Fibroblast of lung (primary cell): Measurements from ENCODE around the gene HUNK. TPM values are rescaled to one million over a fixed set of nuclear protein-coding genes. Genes with fewer than 3 reads are reported as not detected.

ENCODE experiments used
- DNase-seq, 2 donors: peaks; one replicate each; pipeline versions ENCODE4 v3.0.0 to v3.0.0-alpha.2; 2010; ENCODE audit warnings: low read depth in 2 of 2
- H2AFZ ChIP-seq: 2 replicates; pipeline ENCODE4 v1.5.1; 2012; ENCODE audit warnings: low read length, control low read depth, inconsistent platforms
- H3K27ac ChIP-seq: 2 replicates; pipeline ENCODE4 v1.5.1; 2011; ENCODE audit warnings: low read length, control low read depth; ENCODE audit not compliant: insufficient read depth
- H3K27me3 ChIP-seq: 2 replicates; pipeline ENCODE4 v1.5.1; 2011; ENCODE audit warnings: mild to moderate bottlenecking, low read length; ENCODE audit not compliant: control insufficient read depth, insufficient read depth
- H3K36me3 ChIP-seq: 2 replicates; pipeline ENCODE4 v1.5.1; 2011; ENCODE audit warnings: low read length; ENCODE audit not compliant: control insufficient read depth, insufficient read depth
- H3K4me1 ChIP-seq: 2 replicates; pipeline ENCODE4 v1.5.1; 2011; ENCODE audit warnings: low read length; ENCODE audit not compliant: control insufficient read depth, insufficient read depth; ENCODE audit errors: extremely low read depth
- H3K4me2 ChIP-seq: 2 replicates; pipeline ENCODE4 v1.5.1; 2011; ENCODE audit warnings: low read length, control low read depth; ENCODE audit not compliant: insufficient read depth; ENCODE audit errors: extremely low read depth
- H3K4me3 ChIP-seq, 4 experiments: fragments of 200-600 bp in 1 of 4; sonication (generic) in 1 of 4; replicated peaks in 1 of 4; 2 replicates each; pipeline ENCODE4 v1.5.1; 2011 to 2016; ENCODE audit warnings: low read length in 4 of 4, low read depth in 3 of 4, mild to moderate bottlenecking in 3 of 4, control low read depth in 2 of 4, inconsistent platforms in 1 of 4, mixed read lengths in 1 of 4; ENCODE audit not compliant: insufficient read depth in 1 of 4; ENCODE audit errors: control extremely low read depth in 1 of 4
- H3K79me2 ChIP-seq: 2 replicates; pipeline ENCODE4 v1.5.1; 2012; ENCODE audit warnings: mild to moderate bottlenecking, low read length, inconsistent platforms; ENCODE audit not compliant: control insufficient read depth, insufficient read depth
- H3K9ac ChIP-seq: 2 replicates; pipeline ENCODE4 v1.5.1; 2011; ENCODE audit warnings: mild to moderate bottlenecking, low read length, control low read depth; ENCODE audit not compliant: insufficient read depth
- H3K9me3 ChIP-seq: 2 replicates; pipeline ENCODE4 v1.5.1; 2012; ENCODE audit warnings: low read depth, low read length; ENCODE audit not compliant: control insufficient read depth, insufficient read depth
- H4K20me1 ChIP-seq: 2 replicates; pipeline ENCODE4 v1.5.1; 2011; ENCODE audit warnings: low read length; ENCODE audit not compliant: control insufficient read depth, insufficient read depth; ENCODE audit errors: extremely low read depth
- CTCF ChIP-seq, 2 donors: IDR thresholded peaks in 1 of 2; conservative IDR thresholded peaks in 1 of 2; 1 replicate in 1 of 2; 2 replicates in 1 of 2; pipeline ENCODE4 v1.5.1; 2011 to 2012; ENCODE audit warnings: low read length in 2 of 2, control low read depth in 1 of 2, inconsistent platforms in 1 of 2, low read depth in 1 of 2, mild to moderate bottlenecking in 1 of 2
- EZH2 ChIP-seq: IDR thresholded peaks from 2 replicates; pipeline ENCODE4 v1.5.1; 2012; ENCODE audit warnings: low read length, control low read depth, mild to moderate bottlenecking; ENCODE audit errors: missing control alignments
- polyA plus RNA-seq, 2 donors: library from polyadenylated mRNA; depleted of rRNA in 1 of 2; stranded (reverse) in 1 of 2; unstranded in 1 of 2; fragments of >200 nt; gene quantifications; 2 replicates each; pipeline ENCODE4 v1.2.1, GENCODE V29; 2011 to 2012; ENCODE audit warnings: missing spikeins in 1 of 2
- total RNA-seq: library from RNA; depleted of rRNA; stranded (reverse); fragments of >200 nt; gene quantifications from 2 replicates; pipeline ENCODE4 v1.2.1, GENCODE V29; 2014

Gene HUNK
- total and polyA plus RNA-seq, 2 donors (not counting 1 experiment from before 2014, with no cell fraction given): 0.09 to 0.33 TPM

- H3K4me2 ChIP-seq: no peak overlapping the region
- H3K4me1 ChIP-seq: no peaks in the 10 kb centered on the region
- no peaks in the 10 kb centered on the region for H3K27me3 ChIP-seq
- no peaks in the 10 kb centered on the region for H3K36me3 ChIP-seq
- no peaks in the 10 kb centered on the region for H3K79me2 ChIP-seq
- TF ChIP-seq EZH2 (no peak), CTCF (conservative IDR thresholded peaks at IDR 0.05 in 1 of 2, IDR thresholded peaks at IDR 0.05 in 1 of 2; ENCODE audit: low read depth in 1 of 2, low read length in 2 of 2) (no peak)
- no peaks in the 10 kb centered on the region for H4K20me1 ChIP-seq
- no peaks in the 10 kb centered on the region for H3K9me3 ChIP-seq
- no peak overlapping the region for H3K4me3 ChIP-seq
- no peak for DNase-seq
- H2AFZ ChIP-seq: no peak overlapping the region
- H3K27ac ChIP-seq: no peak overlapping the region
- no peak overlapping the region for H3K9ac ChIP-seq
Measured at GRCh38 chr21:31932470-31932764, 59.6 kb downstream of the HUNK start.

- H3K4me2 ChIP-seq: no peak overlapping the region
Measured at GRCh38 chr21:31937303-31937702, 64.5 kb downstream of the HUNK start.

More at GRCh38 chr21:31937303-31937702, 64.5 kb downstream of the HUNK start:
- no peak for DNase-seq
- Histone ChIP-seq H3K27ac (no peak overlapping the region), H3K79me2 (no peaks in the 10 kb centered on the region), H3K9me3 (no peaks in the 10 kb centered on the region), H3K36me3 (no peaks in the 10 kb centered on the region), H3K4me1 (no peaks in the 10 kb centered on the region), H3K4me3 (no peak overlapping the region), H4K20me1 (no peaks in the 10 kb centered on the region), H3K9ac (no peak overlapping the region), H2AFZ (no peak overlapping the region), H3K27me3 (no peaks in the 10 kb centered on the region)
- TF ChIP-seq CTCF (conservative IDR thresholded peaks at IDR 0.05 in 1 of 2, IDR thresholded peaks at IDR 0.05 in 1 of 2; ENCODE audit: low read depth in 1 of 2, low read length in 2 of 2) (no peak), EZH2 (no peak)
